Peyer's patch (tissue), 4 donors: ENCODE results near the gene ZBP1. TPM values are rescaled to one million over a fixed set of nuclear protein-coding genes. Genes with fewer than 3 reads are reported as not detected.
A peak's percentile ranks its signal among the peaks of the same experiment; 100 is the strongest.

Experiments used
- DNase-seq, 3 donors: peaks; one replicate each; pipeline ENCODE4 v3.0.0-alpha.2; 2017 to 2019
- H3K27ac ChIP-seq, 4 donors: fragments of 200-600 bp; sonication (generic); one replicate each; pipeline ENCODE4 v1.5.1; 2016 to 2019
- H3K27me3 ChIP-seq, 2 donors: fragments of 200-600 bp; sonication (generic); one replicate each; pipeline ENCODE4 v1.5.1; 2019
- H3K36me3 ChIP-seq, 3 donors: fragments of 200-600 bp; sonication (generic); one replicate each; pipeline ENCODE4 v1.5.1; 2016 to 2019
- H3K4me1 ChIP-seq, 4 donors: fragments of 200-600 bp; sonication (generic); one replicate each; pipeline ENCODE4 v1.5.1; 2016 to 2019
- H3K4me3 ChIP-seq, 4 donors: fragments of 200-600 bp; sonication (generic); 1 replicate in 3 of 4; 2 replicates in 1 of 4; pipeline ENCODE4 v1.5.1; 2016 to 2019; ENCODE audit warnings: mild to moderate bottlenecking in 1 of 4
- H3K9me3 ChIP-seq, 4 donors: fragments of 200-600 bp; sonication (generic); one replicate each; pipeline ENCODE4 v1.5.1; 2016 to 2019; ENCODE audit warnings: mild to moderate bottlenecking in 1 of 4
- CTCF ChIP-seq, 6 experiments: fragments of 450-650 bp in 4 of 6; fragments of 200-600 bp in 2 of 6; sonication (generic) in 1 of 6; IDR thresholded peaks; one replicate each; pipeline ENCODE4 v1.5.1; 2017 to 2019; ENCODE audit warnings: antibody characterized with exemption in 6 of 6, mild to moderate bottlenecking in 3 of 6, moderate library complexity in 1 of 6
- POLR2A ChIP-seq, 2 donors: fragments of 450-650 bp; IDR thresholded peaks; one replicate each; pipeline ENCODE4 v1.5.1; 2017; ENCODE audit warnings: antibody characterized with exemption in 2 of 2, mild to moderate bottlenecking in 2 of 2, moderate library complexity in 2 of 2
- total RNA-seq, 4 donors: library from RNA; depleted of rRNA; stranded (reverse); fragments of >200 nt; gene quantifications; one replicate each; pipeline ENCODE4 v1.1.0, GENCODE V29; 2016

ZBP1 gene
- total RNA-seq, 4 donors from 2014 or later, result 2.3 to 14.0 (median 9.8) TPM; not detected in 1

- no peak for DNase-seq
- H3K9me3 ChIP-seq, result no peaks in the 10 kb centered on the region
Observed at GRCh38 chr20:57561356-57562279, 58.6 kb downstream of the ZBP1 start.

GRCh38 chr20:57560554-57561355 is 59.5 kb downstream of the ZBP1 start, which contains the start of gene PCK1:
TSS of gene PCK1 (plus strand) at chr20:57561110. CDS start at chr20:57561412, 302 bp downstream.
- peak in 2 of 3 donors; percentile 94 to 98 for DNase-seq
- Histone ChIP-seq H3K9me3 (no peaks in the 10 kb centered on the region), H3K27ac (peak within 1 kb of the TSS in 3 of 4 donors; percentile 66 to 91 (median 85)), H3K4me3 (peak within 1 kb of the TSS in 3 of 4 donors; percentile 13 to 61 (median 59)), H3K4me1 (peaks cover 0 to 21% (median 4%) of the 10 kb centered on the region in 4 donors), H3K27me3 (no peaks in the 10 kb centered on the region), H3K36me3 (peaks cover 0 to 45% (median 4%) of the 10 kb centered on the region in 3 donors)
- TF ChIP-seq POLR2A (IDR thresholded peaks at IDR 0.05) (peak; percentile 96 to 99), CTCF (IDR thresholded peaks at IDR 0.05) (no peak)

More at GRCh38 chr20:57561356-57562279, 58.6 kb downstream of the ZBP1 start:
- Histone ChIP-seq H3K36me3 (peaks cover 0 to 46% (median 4%) of the 10 kb centered on the region in 3 donors), H3K4me1 (peaks cover 0 to 21% (median 4%) of the 10 kb centered on the region in 4 donors), H3K27me3 (no peaks in the 10 kb centered on the region), H3K4me3 (peak overlapping the region in 3 of 4 donors; percentile 13 to 61 (median 59)), H3K27ac (peak overlapping the region in 3 of 4 donors; percentile 66 to 91 (median 81))
- TF ChIP-seq CTCF (IDR thresholded peaks at IDR 0.05) (no peak), POLR2A (IDR thresholded peaks at IDR 0.05) (no peak)

DNA sequence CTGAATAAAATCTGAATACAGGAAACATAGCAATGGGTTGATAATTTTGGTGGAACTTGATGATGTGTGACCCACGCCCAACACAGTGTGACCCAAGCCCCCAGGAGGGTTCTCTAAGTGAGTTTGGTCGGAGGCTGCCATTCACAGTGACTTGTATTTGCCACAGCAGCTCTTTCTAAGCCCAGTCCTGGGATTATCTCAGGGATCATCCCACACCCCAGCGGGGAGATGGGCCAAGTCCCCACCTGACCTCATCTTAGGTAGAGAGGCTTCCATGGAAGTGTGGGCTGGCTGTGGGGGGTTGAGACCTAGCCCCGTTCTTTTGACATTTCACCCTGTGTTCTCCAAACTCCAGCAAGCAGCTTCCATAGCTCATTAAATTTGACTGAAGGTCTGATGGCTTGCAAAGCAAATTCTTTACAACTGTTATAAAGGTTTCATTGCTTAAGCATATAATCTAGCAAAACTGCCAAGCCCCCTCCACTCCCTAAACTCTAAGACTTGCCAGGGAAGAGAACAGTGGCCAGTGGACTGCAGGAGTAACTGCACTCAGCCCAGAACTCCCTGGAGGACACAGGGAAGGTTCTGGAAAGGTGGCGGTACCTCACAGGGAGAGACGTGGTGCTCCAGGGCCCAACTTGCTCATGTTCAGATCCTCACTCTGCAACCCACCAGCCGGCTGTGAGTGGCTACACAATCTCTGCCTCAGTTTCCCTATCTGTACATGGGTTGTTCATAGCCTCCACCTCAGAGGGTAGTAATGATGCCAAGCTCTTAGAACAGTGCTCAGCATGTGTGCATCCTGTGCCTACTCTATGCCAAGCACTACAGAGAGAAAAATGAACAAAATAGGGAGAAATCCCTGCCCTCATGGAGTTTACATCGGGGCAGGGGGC is 60.3 kb downstream of the ZBP1 start:
- TF ChIP-seq POLR2A (IDR thresholded peaks at IDR 0.05) (no peak), CTCF (IDR thresholded peaks at IDR 0.05) (no peak)
- no peak for DNase-seq
- Histone ChIP-seq H3K36me3 (peaks cover 0 to 37% (median 4%) of the 10 kb centered on the region in 3 donors), H3K27ac (peak overlapping the region in 3 of 4 donors; percentile 60 to 91 (median 85)), H3K27me3 (no peaks in the 10 kb centered on the region), H3K4me1 (peaks cover 0 to 21% (median 4%) of the 10 kb centered on the region in 4 donors), H3K4me3 (no peak overlapping the region), H3K9me3 (no peaks in the 10 kb centered on the region)

DNA sequence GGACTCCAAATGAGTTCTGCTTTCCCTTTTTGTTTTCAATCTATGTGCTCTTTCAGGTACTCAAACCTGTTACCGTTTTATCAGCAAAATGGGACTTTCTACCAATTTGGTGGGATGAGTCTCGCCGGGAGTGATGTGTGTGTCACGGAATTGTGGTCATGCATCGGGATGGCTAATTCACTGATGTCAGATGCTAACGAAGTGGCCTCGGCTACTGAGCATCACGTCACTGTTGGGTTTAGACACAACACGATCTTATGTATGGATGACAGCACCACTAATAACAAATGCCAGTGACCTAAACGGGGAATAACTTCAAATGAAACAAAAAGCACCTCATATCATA is 61.0 kb downstream of the ZBP1 start:
- TF ChIP-seq POLR2A (IDR thresholded peaks at IDR 0.05) (no peak), CTCF (IDR thresholded peaks at IDR 0.05) (no peak)
- Histone ChIP-seq H3K27me3 (no peaks in the 10 kb centered on the region), H3K27ac (peak overlapping the region in 3 of 4 donors; percentile 60 to 91 (median 65)), H3K4me3 (no peak overlapping the region), H3K4me1 (peaks cover 0 to 21% (median 4%) of the 10 kb centered on the region in 4 donors), H3K9me3 (no peaks in the 10 kb centered on the region), H3K36me3 (peaks cover 0 to 30% (median 4%) of the 10 kb centered on the region in 3 donors)
- no peak for DNase-seq
